Measurements from ENCODE around the gene PACS2.
A peak's percentile ranks its signal among the peaks of the same experiment; 100 is the strongest.
"Not testable (repeated sequence)": the region's sequence is repeated elsewhere in the genome, so short reads cannot be mapped to it uniquely, and the experiment has no call there.

Gene PACS2

GRCh38 chr14:105333613-105334364, 19.2 kb downstream of the PACS2 start:
- Histone ChIP-seq H3K4me2 (peak overlapping the region; percentile 77 to 96 (median 90)), H3K27ac (no peak overlapping the region), H3K9ac (peak overlapping the region in 2 of 11 experiments; percentile 3 to 18; a peak in 4 of 22 replicates), H3K9me3 (replicated peaks in 1 of 11) (peaks cover 0 to 15% (median 0%) of the 10 kb centered on the region in 11 experiments; a peak in 4 of 22 replicates), H3K27me3 (no peaks in the 10 kb centered on the region), H3K4me1 (peaks cover 69 to 100% (median 97%) of the 10 kb centered on the region in 10 experiments), H3K4me3 (no peak overlapping the region), H4K20me1 (peaks cover 87 to 100% (median 100%) of the 10 kb centered on the region in 11 experiments), H3K36me3 (peaks cover 0 to 22% (median 0%) of the 10 kb centered on the region in 11 experiments; a peak in 7 of 22 replicates)
- TF ChIP-seq Cebpa-rat (IDR thresholded peaks at IDR 0.05), result no peak

- no peak for TF ChIP-seq Cebpa-rat (IDR thresholded peaks at IDR 0.05)
- Histone ChIP-seq H4K20me1 (peaks cover 86 to 100% (median 99%) of the 10 kb centered on the region in 11 experiments), H3K9me3 (replicated peaks in 1 of 11) (peaks cover 0 to 15% (median 0%) of the 10 kb centered on the region in 11 experiments; a peak in 4 of 22 replicates), H3K36me3 (peaks cover 0 to 22% (median 0%) of the 10 kb centered on the region in 11 experiments; a peak in 7 of 22 replicates), H3K4me3 (no peak overlapping the region), H3K4me1 (peaks cover 61 to 100% (median 94%) of the 10 kb centered on the region in 10 experiments), H3K9ac (no peak overlapping the region), H3K4me2 (peak overlapping the region in 9 of 11 experiments; percentile 77 to 96 (median 90); a peak in 14 of 22 replicates), H3K27ac (no peak overlapping the region), H3K27me3 (no peaks in the 10 kb centered on the region)
These were observed 20.1 kb downstream of the PACS2 start for GRCh38 chr14:105334383-105335230.

GRCh38 chr14:105335231-105335542, 20.6 kb downstream of the PACS2 start:
- H3K36me3 ChIP-seq, result peaks cover 0 to 22% (median 0%) of the 10 kb centered on the region in 11 experiments; a peak in 7 of 22 replicates
- H3K27ac ChIP-seq, H3K4me3 ChIP-seq, H3K27me3 ChIP-seq, H3K9ac ChIP-seq: not testable (repeated sequence)
- H3K9me3 ChIP-seq (replicated peaks in 1 of 11), result peaks cover 0 to 15% (median 0%) of the 10 kb centered on the region in 11 experiments; a peak in 4 of 22 replicates
- peaks cover 61 to 100% (median 90%) of the 10 kb centered on the region in 10 experiments for H3K4me1 ChIP-seq
- peaks cover 86 to 100% (median 99%) of the 10 kb centered on the region in 11 experiments for H4K20me1 ChIP-seq
- peak overlapping the region in 7 of 11 experiments; percentile 22 to 92 (median 88); a peak in 11 of 22 replicates for H3K4me2 ChIP-seq

GRCh38 chr14:105335735-105336476, 21.4 kb downstream of the PACS2 start:
- H3K4me1 ChIP-seq, result peaks cover 61 to 100% (median 90%) of the 10 kb centered on the region in 10 experiments
- H3K4me3 ChIP-seq, result no peak overlapping the region
- no peaks in the 10 kb centered on the region for H3K27me3 ChIP-seq
- no peak overlapping the region; a peak in 1 of 22 replicates for H3K27ac ChIP-seq
- peak overlapping the region in 2 of 11 experiments; percentile 27 to 38; a peak in 3 of 22 replicates for H3K9ac ChIP-seq
- H4K20me1 ChIP-seq, result peaks cover 90 to 100% (median 99%) of the 10 kb centered on the region in 11 experiments
- H3K9me3 ChIP-seq (replicated peaks in 1 of 11), result peaks cover 0 to 7% (median 0%) of the 10 kb centered on the region in 11 experiments; a peak in 4 of 22 replicates
- H3K36me3 ChIP-seq, result peaks cover 0 to 22% (median 0%) of the 10 kb centered on the region in 11 experiments; a peak in 7 of 22 replicates
- TF ChIP-seq Cebpa-rat (IDR thresholded peaks at IDR 0.05), result no peak
- peak overlapping the region in 9 of 11 experiments; percentile 5 to 90 (median 34); a peak in 15 of 22 replicates for H3K4me2 ChIP-seq

- Histone ChIP-seq H3K27me3 (no peaks in the 10 kb centered on the region), H3K4me3 (no peak overlapping the region), H3K4me2 (peak overlapping the region in 9 of 11 experiments; percentile 5 to 90 (median 34); a peak in 15 of 22 replicates), H3K27ac (no peak overlapping the region), H4K20me1 (peaks cover 92 to 100% (median 100%) of the 10 kb centered on the region in 11 experiments), H3K4me1 (peaks cover 59 to 100% (median 90%) of the 10 kb centered on the region in 10 experiments), H3K9ac (peak overlapping the region in 2 of 11 experiments; percentile 27 to 38; a peak in 2 of 22 replicates), H3K36me3 (peaks cover 0 to 22% (median 0%) of the 10 kb centered on the region in 11 experiments; a peak in 7 of 22 replicates), H3K9me3 (replicated peaks in 1 of 11) (peaks cover 0 to under 1% (median 0%) of the 10 kb centered on the region in 11 experiments; a peak in 1 of 22 replicates)
- no peak for TF ChIP-seq Cebpa-rat (IDR thresholded peaks at IDR 0.05)
These were observed 22.1 kb downstream of the PACS2 start for GRCh38 chr14:105336477-105337287.

- no peak for TF ChIP-seq Cebpa-rat (IDR thresholded peaks at IDR 0.05)
These were observed 22.9 kb downstream of the PACS2 start for GRCh38 chr14:105337433-105337832.

GRCh38 chr14:105337966-105338741, 23.6 kb downstream of the PACS2 start:
- Histone ChIP-seq H3K4me1 (peaks cover 53 to 88% (median 81%) of the 10 kb centered on the region in 10 experiments), H3K9me3 (replicated peaks in 1 of 11) (no peaks in the 10 kb centered on the region), H3K27ac (peak overlapping the region in 1 of 11 experiments; percentile 4; a peak in 1 of 22 replicates), H3K4me2 (peak overlapping the region; percentile 8 to 68 (median 48); a peak in 20 of 22 replicates), H3K36me3 (peaks cover 0 to 22% (median 0%) of the 10 kb centered on the region in 11 experiments; a peak in 7 of 22 replicates), H3K27me3 (no peaks in the 10 kb centered on the region), H3K9ac (no peak overlapping the region), H4K20me1 (peaks cover 83 to 100% (median 92%) of the 10 kb centered on the region in 11 experiments), H3K4me3 (no peak overlapping the region)
- no peak for TF ChIP-seq Cebpa-rat (IDR thresholded peaks at IDR 0.05)

More at GRCh38 chr14:105337433-105337832, 22.9 kb downstream of the PACS2 start:
- 0 out of 22 replicates have a peak overlapping the region, but pooled peaks of 1 of the 11 experiments have one; percentile 36 for H3K9ac ChIP-seq
- peaks cover 0 to 22% (median 0%) of the 10 kb centered on the region in 11 experiments; a peak in 7 of 22 replicates for H3K36me3 ChIP-seq
- peak overlapping the region; percentile 8 to 68 (median 48); a peak in 19 of 22 replicates for H3K4me2 ChIP-seq
- peaks cover 90 to 100% (median 97%) of the 10 kb centered on the region in 11 experiments for H4K20me1 ChIP-seq
- peaks cover 53 to 95% (median 87%) of the 10 kb centered on the region in 10 experiments for H3K4me1 ChIP-seq
- H3K4me3 ChIP-seq, result no peak overlapping the region
- H3K9me3 ChIP-seq (replicated peaks in 1 of 11), result no peaks in the 10 kb centered on the region
- H3K27ac ChIP-seq, result no peak overlapping the region
- H3K27me3 ChIP-seq, result no peaks in the 10 kb centered on the region
